GM18498 (cell line): ENCODE data around the gene CAB39L.
A peak's percentile ranks its signal among the peaks of the same experiment; 100 is the strongest.

ENCODE experiments used
- ATAC-seq: cut with Tn5 transposase; IDR thresholded peaks from one replicate; pipeline ENCODE4 v1.9.1; 2021; ENCODE audit warnings: mild to moderate bottlenecking, moderate library complexity; ENCODE audit not compliant: unreplicated experiment

The CAB39L gene

DNA sequence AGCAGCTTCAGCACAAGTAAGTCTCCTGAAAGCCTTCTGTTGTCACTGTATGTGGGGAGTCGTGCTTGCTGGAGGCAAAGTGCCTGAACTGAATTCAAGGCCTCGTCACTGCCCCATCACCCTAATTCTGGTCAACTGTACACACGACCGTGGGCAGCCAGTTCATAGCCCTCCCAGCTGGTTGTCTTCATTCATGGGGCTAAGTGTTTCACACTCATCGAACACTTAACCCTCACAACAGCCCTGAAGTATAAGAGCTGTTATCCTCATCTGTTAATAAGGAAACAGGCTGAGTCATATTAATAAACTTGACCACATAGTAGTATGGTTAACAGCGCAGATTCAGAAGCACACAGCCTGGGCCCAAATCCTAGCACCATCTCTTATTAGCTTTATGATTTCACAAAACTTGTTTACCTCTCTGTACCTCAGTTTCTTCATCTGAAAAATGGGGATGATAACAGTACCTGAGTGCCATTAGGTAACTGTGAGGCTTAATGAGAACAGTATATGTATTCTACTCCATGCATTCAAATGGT lies 129.5 kb downstream of the CAB39L start:
- ATAC-seq, result no peak

DNA sequence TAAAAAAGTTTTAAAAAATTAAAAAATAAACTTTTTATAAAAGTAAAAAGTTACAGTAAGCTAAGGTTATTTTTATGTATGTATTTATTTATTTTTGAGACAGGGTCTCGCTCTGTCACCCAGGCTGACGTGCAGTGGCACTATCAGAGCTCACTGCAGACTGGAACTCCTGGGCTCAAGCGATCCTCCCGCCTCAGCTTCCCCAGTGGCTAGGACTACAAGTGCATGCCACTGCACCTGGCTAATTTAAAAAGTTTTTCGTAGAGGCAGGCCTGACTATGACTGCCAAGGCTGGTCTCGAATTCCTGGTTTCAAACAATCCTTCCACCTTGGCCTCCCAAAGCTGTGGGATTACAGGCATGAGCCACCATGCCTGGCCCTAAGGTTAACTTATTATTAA lies 132.0 kb downstream of the CAB39L start:
- ATAC-seq, result no peak

DNA sequence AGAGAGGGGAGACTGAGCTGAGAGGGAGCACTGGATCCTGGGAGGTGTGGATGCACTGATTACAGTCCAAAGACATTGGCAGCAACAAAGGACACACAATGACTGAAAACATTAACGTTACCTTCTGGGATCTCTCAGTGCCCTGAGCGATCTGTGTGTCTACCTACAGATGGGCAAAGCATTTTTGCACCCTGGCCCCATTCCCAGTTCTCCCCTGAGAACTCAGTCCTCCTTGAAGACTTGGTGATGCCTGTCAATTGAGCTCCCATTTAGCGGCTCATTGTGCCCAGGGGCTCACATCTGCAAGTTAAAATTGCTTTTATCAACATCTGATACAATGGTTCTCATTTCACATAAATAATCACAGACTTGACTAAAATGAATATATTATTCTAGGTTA lies 133.6 kb downstream of the CAB39L start:
- no peak for ATAC-seq

DNA sequence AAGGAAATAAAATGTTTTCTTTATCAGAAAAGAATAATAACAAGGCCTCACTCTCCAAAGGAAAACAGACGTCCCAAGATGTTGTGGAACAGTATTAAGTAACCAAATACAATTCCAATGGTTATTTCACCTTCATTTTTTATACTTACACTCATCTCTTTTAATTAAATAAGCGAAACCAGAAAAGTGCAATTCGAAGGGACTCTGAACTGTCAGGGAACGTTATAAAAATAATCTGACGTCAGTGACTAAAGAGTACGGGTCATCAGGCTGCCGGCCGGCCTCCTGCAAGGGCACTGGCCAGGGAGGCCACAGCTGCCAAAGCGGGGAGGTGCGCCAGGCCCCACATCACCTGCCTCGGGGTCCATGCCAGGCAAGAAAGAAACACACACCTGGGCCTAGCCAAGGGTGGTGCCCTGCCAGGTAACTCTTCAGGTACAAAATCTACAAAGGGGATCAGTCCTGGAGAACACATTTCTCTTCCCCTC lies 134.9 kb downstream of the CAB39L start:
- no peak for ATAC-seq

DNA sequence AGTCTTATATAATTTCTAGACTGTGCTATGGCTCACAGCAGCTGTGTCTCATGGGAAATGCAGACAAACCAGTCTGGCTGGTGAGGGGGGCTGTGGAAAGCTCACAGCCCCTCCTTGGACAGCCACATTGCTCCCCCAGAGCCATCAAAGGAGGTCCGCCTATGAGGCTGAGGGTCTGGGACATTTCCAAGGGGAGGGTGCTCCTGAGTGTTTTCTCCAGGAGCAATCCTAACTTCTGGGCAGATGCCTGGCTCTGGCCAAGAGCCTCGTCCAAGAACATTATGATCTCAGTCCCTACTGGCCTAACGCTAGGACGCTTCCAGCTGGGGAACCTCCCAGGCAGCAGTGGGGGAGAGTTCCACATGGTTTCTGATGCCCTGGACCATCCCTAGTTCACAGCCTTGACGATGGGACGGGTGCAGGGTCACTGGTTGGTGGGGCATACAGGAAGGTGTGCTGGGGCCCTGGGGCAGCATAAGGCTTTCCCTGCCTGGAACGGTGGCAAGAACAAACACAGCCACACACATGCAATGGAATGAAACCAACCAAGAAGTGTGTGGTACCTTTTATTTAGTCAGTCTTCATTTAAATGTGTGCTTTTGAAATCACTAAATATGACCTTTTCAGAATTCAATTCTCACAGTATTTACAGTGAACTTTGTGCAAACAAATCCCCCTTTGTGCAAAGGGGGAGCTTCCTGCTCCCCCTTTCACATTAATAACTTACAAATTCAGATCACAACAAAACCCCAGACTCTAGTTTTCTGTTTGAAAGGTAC lies 135.6 kb downstream of the CAB39L start:
- ATAC-seq, result no peak

DNA sequence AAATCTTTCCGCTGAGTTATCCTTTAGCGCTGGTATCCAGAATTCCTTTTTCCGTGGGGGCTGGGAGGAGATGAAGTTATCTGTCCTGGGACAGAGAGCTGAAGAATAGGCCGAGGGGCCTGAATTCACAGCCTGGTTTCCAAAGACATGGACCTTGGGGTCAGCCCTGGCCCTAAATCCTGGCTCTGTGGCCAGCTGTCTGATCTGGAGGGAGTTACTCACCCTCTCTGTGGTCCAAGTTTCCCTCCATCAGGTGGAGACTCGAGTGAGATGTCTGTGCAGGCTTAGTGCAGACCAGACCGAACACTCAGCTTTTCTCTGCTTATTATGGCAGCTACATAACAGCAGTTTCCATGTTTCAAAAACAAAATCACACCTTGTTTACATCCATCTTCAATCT lies 136.5 kb downstream of the CAB39L start:
- ATAC-seq, result no peak

DNA sequence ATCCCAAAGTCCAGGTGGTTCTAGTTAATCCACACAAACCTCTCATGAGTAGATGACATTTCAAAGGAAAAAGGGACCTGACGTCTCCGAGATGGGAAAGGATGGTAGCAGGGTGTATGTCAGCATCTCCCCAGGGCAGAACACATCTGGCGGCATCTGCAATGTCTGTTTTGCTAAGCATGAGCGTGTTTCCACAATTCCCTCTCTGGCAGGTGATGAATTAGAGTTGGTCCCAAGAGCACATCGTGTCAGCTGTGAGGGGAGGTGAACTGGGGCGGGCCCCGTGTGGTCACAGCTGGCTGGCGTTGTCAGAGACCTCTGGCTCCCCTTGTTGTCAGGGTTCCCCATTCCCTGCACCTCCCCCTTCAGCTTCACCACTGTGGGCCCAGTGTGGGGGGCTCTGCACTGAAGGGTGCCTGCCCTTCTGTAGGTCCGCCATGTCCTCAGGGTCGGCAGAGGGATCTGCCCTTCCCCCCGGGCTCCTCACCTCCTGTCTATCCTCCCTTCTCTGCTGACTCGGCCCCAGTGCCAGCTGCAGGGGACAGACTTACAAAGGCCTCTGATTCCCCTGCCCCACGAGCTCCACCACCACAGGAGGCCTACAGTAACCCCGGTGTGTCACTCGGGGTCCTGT lies 138.0 kb downstream of the CAB39L start:
- no peak for ATAC-seq

DNA sequence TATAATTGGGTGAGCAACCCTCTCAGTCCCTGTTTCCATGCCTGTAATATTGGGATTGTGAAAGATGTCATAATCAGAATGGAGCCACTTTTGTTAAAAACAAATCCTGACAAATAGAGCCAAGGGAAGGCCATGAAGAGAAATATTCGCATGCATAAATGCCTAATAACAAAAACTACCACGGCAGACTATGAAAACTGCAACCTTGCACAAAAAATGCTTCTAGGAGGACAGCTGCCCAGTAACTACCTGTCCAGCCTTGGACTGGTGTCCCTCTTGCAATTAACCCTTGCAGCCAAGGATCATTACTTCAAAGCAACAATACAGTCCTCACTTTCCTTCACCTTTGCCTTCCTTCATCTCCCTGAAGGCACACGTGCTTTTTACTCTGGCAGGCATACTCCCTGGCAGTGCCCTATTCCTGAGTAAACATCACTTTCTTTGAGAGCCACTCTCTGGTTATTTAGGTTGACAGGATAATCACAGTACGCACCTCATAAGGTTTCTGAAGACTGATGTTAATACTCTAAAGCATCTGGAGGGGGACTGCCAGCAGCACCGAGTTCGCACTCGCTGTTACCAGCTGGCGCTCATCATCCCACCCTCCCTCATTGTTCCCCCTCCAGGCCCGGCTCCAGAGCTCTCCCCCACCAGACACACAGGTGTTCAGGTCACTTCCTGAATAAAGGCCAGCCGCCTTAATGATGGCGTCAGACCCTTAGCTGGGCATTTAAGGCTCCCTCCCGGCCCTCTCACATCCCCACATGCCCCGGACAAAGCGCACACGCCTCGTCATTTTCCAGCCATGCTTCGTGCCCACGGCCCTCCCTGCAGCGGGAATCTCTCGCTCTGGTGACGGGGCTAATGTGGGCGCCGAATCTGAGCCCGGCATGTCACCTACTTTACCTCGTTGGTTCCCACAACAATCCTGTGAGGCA lies 138.8 kb downstream of the CAB39L start:
- ATAC-seq, result no peak

DNA sequence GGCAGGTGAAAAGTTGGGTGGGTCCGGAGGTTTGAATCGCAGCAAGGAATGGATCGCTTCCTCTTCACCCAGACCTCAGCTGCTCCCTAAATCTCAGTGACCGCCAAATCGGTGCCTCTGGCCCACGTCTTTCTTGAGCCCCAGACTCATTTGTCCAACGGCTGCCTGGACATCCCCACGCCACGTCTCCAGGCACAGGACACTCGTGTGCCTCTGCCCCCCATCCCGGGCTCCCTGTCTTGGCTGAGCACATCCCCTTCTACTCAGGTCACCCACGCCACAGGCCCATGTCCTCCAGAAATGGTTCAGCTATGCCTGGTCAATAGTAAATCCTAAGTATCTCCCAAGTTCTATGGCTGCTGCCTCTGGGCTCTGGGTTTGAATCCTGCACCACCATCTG lies 139.5 kb downstream of the CAB39L start:
- ATAC-seq, result no peak

DNA sequence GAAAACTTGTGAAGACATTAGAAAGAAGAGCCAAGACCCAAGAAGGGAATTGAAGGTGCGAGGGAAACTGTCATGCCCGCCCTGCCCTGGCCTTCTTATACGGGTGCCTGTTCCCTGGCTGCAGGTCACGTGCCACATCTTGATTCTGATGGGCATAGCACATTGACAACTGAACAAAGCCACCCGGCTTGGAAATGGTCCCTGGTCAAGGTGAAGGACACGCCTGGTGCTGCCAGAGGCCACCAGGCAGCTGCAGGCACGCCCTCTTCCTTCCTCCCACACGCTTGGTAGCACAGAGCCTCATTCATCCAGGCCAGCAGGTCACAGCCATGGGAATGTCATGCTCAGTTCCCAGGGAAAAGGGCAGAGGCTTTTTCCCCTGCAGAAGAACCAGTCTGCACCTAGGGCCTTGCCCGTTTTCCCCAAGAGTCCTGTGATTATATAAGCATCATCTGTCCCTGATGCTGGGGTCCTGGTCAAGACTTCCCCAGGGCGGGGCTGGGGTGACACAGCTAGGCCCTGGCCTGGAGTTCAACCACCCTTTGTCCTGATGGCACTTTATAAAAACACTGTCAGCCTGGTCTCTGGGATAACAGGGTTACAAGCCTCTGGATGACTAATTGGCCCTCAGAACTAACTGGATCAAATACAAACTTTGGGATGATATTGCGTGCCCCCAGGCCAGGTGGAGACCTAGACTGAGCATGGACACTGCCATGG lies 140.2 kb downstream of the CAB39L start:
- no peak for ATAC-seq

DNA sequence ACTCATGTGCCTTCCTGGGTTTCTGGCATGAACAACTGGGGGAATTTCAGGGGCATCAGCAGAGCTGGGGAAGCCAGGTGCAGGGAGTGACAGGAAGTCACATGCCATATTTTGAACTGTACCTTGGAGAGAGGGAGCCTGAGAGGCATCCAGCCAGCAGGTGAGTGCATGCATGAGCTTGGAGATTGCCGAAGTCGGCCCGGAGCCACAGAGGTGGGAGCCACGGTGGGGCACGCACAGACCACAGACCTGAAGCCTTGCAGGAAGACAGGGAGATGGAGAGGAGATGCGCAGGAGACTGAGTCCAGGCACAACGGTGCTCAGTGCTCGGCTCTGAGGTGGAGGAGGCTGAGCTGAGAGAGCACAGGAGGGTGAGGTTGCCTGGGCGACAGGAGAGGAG lies 141.0 kb downstream of the CAB39L start:
- ATAC-seq, result no peak

DNA sequence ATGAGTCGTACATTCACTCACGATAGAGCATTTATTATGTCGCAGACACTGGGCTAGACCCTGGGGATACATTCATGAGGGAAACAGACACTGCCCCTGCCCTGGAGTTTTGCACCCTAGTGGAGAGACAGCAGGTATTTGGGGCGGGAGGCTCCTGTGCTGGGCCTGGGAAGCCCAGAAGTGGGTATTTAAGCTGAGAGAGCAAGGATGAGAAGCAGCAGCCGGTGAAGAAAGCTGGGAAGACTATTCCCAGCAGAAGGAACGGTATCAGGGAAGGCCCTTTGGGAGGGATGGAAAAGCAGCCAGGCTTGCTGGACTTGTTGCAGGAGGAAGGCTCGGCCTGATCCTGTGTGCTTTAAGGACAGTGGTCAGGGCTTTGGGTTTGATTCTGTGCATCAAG lies 141.6 kb downstream of the CAB39L start:
- no peak for ATAC-seq

DNA sequence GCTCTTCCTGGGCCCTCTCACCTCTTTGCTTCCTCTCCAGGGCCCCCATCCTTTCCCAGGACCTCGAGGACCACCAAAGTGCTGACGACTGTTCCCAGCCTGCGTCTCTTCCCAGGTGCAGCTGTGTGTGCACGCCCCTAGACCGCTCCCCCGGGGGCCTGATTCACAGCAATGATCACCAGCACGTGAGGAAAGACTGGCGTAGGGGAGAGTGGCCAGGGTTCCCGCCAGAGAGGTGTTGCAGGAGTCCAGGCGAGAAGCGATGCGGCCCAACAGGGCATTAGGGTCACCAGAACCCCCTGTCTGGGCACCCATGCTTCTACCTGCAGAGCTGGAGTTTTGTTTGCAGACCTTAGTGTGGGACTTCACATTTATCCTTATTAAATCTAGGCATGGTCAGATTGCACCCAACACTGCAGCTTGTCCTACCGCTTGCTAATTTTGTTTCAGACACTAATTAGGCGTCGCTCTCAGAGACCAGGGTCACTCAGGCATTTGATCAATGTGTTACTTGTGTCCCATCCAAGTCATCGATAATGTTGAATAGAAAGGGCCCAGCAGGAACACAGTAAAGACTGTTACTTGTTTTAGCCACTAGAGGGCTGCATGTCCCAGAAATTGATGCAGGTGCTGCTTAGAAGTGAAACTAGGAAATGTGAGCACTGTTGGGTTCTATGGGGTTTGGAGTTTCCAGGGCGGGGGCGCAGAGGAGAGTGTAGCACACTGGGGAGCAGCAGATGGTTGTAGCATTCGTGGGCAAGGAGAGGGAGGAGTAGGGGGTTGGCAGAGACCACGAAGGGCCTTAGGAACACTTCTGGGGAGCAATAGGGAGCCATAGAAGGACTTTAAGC lies 142.9 kb downstream of the CAB39L start:
- peak; percentile 88 for ATAC-seq

DNA sequence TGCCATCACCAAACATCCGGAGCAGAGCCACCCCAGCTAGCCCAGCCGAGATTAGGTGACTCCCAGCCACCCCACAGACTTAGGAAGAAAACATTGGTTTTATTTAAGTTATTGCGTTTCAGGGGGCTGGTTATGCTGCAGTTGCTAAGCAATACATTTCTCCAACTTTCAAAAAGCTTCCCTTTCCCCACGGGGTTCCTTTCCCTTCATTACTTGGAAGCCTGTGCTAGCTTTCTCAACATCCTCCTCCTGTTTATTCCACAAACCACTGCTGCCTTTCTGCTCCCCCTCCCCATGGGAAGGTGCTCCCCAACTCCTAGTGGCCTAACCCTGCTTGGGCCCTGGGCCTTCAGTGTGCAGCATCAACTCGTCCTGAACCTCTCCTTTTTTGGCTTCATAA lies 143.6 kb downstream of the CAB39L start:
- ATAC-seq, result no peak

DNA sequence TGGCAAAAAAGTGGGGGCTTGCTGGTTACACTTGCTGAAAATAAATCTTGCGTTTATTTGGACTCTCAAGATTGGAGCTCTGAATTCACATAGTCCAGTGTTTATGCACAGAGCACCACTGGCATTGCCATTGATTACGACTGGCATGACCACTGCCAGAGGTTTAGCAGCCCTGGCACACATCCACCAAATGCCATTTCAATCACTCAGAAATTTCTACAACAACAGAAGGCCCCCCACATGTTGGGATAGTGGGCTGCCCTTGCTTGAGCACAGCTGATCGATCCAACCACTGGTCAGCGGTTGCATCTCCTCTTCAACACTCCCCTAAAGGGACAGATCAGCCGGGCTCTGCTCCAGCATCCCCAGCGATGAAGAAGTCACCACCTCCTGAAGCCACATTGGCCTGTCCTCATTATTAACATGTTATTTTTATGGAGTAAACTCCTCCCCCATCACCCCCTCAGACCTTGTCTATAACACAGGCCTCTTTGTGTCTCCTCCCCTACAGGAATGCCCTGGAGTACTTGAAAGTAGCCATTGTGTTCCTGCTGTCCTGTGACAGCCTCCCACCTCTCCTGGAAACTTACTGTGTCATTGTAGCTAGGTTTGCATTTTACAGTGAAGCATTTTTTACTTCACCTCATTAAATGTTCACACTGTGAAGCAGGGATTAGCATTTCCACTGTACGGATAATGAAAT lies 144.8 kb downstream of the CAB39L start:
- ATAC-seq, result no peak

DNA sequence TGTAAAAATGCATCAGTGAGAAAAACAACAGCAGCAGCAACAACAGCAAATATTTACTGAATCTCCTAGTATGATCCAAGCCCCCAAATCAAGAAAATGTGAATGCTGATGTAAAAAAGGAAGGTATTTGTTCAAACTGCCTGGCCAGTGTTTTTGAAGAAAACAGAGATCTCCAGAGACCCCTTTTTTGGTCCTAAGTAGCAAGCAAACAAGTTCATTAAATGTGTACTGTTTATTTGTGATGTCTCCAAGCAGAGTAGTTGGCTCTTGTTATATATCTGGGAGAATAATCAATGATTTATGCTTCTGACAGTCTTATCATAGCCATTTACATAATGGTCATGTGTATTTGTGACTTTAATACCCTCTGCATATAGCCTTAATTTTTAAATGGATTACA lies 145.4 kb downstream of the CAB39L start:
- no peak for ATAC-seq

DNA sequence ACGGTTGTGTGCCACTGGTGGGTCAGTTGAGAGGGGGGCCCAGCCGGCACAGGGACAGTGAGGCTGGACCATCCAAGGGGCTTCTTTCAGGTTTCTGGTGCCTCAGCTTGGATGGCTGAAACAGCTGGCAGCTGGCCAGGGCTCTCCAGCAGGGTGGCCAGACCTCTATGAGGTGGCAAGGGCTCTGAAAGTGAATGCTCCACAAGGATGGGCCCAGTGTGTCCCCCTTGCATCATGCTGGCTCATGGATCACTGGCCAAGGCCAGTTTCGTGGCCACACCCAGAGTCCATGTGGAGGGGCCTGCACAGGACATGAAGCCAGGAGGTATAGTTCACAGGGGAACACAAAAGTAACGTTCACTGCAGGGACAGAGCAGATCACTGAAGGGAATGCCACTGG lies 146.5 kb downstream of the CAB39L start:
- ATAC-seq, result no peak

DNA sequence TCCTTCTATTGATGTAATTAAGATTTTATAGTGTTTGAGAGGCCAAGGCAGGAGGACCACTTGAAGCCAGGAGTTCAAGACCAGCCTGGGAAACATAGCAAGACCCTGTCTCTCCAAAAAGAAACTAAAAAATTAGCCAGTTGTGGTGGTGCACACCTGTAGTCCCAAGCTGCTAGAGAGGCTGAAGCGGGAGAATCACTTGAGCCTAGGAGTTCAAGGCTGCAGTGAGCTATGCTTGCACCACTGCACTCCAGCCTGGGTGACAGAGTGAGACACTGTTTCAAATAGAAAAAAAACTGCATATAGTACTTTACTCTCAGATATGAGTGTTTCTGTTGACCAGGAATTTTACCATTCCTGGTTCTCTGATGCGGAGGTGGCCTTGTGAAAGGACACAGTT lies 147.2 kb downstream of the CAB39L start:
- no peak for ATAC-seq

DNA sequence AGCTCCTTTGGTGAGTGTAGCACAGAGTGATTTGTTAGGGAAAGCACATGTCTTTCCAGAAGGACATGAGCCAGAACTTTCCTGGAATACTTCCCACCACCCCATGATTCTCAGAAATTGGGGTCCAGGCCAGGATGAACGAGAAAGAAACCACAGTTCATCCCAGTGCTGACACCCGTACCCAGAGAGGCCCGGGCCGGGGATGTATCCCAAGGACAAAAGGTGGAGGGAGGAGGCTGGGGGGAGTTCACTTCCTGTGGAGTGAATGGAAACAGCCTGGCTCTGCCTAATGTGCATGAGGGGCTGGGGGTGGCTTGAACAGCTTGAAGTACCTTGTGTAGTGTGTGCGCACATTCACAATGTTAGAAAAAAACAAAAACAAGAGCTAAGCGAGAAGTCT lies 148.6 kb downstream of the CAB39L start:
- no peak for ATAC-seq
